ENCODE results near the gene HDAC7.

DNA sequence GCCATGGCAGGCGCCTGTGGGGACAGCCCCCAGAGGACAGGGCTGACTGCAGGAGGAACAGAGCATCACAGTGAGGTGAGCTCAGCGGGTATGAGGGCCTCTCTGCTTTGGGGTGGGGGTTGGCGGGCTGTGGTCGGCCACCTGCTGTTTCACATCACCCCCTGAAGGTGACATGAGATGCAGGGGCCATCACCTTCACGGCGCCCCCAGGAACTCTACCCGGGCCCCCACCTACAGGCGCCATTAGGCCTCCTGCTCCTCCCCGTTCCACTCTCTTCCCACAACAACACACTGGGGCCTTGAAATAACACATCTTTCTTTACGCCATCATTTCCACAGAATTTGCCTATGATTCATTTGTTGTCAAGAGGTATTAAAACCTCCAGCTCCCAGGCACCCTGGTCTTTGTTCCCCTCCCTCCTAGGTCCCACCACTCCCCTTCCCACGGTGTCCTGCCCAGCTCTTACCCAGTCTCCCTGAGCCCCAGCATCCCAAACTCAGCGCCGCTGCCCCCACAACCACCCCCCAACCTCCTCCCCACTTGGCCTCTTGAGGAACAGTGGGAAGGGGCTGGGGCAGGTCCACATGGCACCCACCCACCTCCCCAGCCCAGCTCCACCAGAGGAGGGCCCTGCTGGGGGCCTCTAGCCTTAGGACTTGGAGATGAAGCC, 12.7 kb upstream of the HDAC7 start:
- TF ChIP-seq CTCF (IDR thresholded peaks at IDR 0.05; ENCODE audit: low read depth, low read length, poor library complexity, severe bottlenecking) (no peak), EZH2phosphoT487 (IDR thresholded peaks at IDR 0.05; ENCODE audit: borderline replicate concordance, low read length) (no peak)
